Fibroblast of pulmonary artery (primary cell): ENCODE results near the gene KIR2DL1.
"Not testable (repeated sequence)": the region's sequence is repeated elsewhere in the genome, so short reads cannot be mapped to it uniquely, and the experiment has no call there.

Experiments used
- DNase-seq: peaks from one replicate; pipeline ENCODE4 v3.0.0-alpha.2; 2010; ENCODE audit warnings: low read depth
- H3K4me3 ChIP-seq: replicated peaks from 2 replicates; pipeline ENCODE4 v1.5.1; 2011; ENCODE audit warnings: low read depth, mild to moderate bottlenecking, control low read depth, low read length, moderate library complexity
- CTCF ChIP-seq: IDR thresholded peaks from 2 replicates; pipeline ENCODE4 v1.5.1; 2011; ENCODE audit warnings: mild to moderate bottlenecking, control low read depth, low read length, inconsistent platforms; ENCODE audit errors: missing control alignments

KIR2DL1 gene

GRCh38 chr19:54792814-54793213, 23.2 kb downstream of the KIR2DL1 start:
- H3K4me3 ChIP-seq, result no peak overlapping the region
- no peak for TF ChIP-seq CTCF
- DNase-seq, result no peak

GRCh38 chr19:54795758-54796157, 26.2 kb downstream of the KIR2DL1 start:
- TF ChIP-seq CTCF, result no peak
- H3K4me3 ChIP-seq, result no peak overlapping the region
- DNase-seq, result no peak

DNA sequence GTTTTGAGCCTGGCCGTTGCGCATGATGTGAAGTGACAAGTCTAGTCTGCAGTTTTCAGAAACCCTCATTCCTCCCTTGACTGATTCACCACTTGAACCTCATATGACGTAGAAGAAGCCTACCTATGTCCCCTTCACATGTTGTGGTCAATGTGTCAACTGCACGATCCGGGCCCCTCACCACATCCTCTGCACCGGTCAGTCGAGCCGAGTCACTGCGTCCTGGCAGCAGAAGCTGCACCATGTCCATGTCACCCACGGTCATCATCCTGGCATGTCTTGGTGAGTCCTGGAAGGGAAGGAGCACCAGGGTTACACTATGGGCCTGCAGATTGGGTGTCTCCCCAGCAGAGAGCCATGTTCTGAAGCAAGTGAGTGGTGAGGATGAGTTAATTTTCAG, 33.8 kb downstream of the KIR2DL1 start, which contains the start of gene KIR2DL4:
TSS of gene KIR2DL4 (plus strand) at position 201 of the 400 bp plus-strand sequence. CDS start at position 243, 42 bp downstream.
- no peak for DNase-seq

DNA sequence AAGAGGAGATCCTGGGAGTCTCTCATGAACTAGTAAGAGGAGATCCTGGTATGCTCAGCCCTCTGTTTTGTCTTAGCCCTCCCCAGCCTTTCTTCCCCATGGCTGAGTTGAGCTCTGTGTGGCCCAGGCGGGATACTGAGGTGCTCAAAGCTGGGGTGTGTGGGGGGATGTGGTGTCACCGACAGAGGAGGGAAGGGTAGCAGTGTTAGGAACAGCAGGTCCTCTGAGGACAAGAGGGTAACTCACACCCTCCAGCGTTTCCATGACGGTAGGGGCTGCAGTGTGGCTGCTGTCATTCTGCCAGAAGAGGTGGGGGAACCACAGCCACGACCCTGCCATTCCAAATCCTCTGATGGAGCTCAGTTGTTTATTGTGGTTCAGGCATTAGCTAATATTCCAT, 34.5 kb downstream of the KIR2DL1 start:
- TF ChIP-seq CTCF, result no peak
- no peak for DNase-seq
- H3K4me3 ChIP-seq, result no peak overlapping the region

More for the DNA sequence above, 33.8 kb downstream of the KIR2DL1 start, which contains the start of gene KIR2DL4:
- no peak for TF ChIP-seq CTCF
- H3K4me3 ChIP-seq, result no peak within 1 kb of the TSS

GRCh38 chr19:54804571-54804970, 35.0 kb downstream of the KIR2DL1 start:
- H3K4me3 ChIP-seq, result no peak overlapping the region
- TF ChIP-seq CTCF, result no peak
- no peak for DNase-seq

GRCh38 chr19:54805665-54806515, 36.3 kb downstream of the KIR2DL1 start:
- no peak for DNase-seq
- no peak overlapping the region for H3K4me3 ChIP-seq
- no peak for TF ChIP-seq CTCF

DNA sequence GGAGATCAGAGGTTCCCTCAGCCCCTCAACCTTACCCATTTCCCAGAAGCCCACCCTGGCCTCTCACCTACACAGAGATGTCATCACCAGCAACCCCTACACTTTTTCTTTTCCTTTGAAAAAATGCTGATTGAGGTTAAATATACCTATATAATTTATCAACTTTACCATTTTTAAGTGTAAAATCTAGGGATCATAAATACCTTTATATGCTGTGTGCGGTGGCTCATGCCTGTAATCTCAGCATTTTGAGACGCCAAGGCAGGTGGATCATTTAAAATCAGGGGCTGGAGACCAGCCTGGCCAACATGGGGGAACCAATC, 36.9 kb downstream of the KIR2DL1 start:
- TF ChIP-seq CTCF, result no peak
- no peak for DNase-seq
- H3K4me3 ChIP-seq, result no peak overlapping the region

DNA sequence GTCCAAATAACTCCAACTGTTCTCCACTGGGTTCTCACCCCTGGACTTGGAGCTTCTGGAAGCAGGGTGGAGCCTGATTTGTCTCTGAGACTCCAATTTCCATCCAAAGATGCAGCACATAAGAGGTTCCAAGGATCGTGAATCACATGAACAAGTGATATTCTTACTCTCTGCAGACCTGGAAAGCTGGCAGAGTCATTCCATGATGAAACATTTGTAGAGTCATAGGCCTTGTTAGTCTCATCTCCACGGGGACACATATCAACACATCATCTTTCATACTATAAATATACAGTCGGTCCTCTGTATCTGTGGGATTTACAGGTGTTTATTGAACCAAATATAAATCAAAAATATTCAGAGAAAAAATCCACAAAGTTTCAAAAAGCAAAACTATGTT, 45.0 kb downstream of the KIR2DL1 start:
- not testable (repeated sequence) for DNase-seq, H3K4me3 ChIP-seq

DNA sequence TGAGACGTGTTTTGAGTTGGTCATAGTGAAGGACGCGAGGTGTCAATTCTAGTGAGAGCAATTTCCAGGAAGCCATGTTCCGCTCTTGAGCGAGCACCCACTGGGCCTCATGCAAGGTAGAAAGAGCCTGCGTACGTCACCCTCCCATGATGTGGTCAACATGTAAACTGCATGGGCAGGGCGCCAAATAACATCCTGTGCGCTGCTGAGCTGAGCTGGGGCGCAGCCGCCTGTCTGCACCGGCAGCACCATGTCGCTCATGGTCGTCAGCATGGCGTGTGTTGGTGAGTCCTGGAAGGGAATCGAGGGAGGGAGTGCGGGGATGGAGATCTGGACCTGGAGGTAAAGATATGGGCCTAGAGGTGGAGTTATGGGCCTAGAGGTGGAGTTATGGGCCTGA, 46.7 kb downstream of the KIR2DL1 start, which contains the start of gene KIR3DL1:
TSS of gene KIR3DL1 (plus strand) at position 218 of the 400 bp plus-strand sequence.
- not testable (repeated sequence) for H3K4me3 ChIP-seq, DNase-seq
